ENCODE measurements around the gene MAP3K5. TPM values are rescaled to one million over a fixed set of nuclear protein-coding genes. Genes with fewer than 3 reads are reported as not detected.
"Not testable (repeated sequence)": the region's sequence is repeated elsewhere in the genome, so short reads cannot be mapped to it uniquely, and the experiment has no call there.

MAP3K5 gene
- total RNA-seq, 2 donors from 2014 or later: 17.5 to 18.9 TPM

DNA sequence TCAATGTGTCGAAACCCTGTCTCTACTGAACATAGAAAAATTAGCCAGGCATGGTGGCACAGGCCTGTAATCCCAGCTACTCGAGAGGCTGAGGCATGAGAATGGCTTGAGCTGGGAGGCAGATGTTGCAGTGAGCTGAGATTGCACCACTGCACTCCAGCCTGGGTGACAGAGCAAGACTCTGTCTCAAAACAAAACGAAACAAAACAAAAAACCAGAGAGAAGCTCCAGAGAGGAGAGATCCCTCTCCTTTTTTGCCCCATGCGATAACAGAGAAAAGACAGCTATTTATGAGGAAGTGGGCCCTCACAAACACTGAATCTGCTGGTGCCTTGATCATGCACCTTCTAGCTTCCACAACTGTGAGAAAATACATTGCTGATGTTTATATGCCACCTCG, 31.5 kb downstream of the MAP3K5 start:
- DNase-seq; intact Hi-C loops (cut with DNase I, micrococcal nuclease); ATAC-seq: not testable (repeated sequence)

DNA sequence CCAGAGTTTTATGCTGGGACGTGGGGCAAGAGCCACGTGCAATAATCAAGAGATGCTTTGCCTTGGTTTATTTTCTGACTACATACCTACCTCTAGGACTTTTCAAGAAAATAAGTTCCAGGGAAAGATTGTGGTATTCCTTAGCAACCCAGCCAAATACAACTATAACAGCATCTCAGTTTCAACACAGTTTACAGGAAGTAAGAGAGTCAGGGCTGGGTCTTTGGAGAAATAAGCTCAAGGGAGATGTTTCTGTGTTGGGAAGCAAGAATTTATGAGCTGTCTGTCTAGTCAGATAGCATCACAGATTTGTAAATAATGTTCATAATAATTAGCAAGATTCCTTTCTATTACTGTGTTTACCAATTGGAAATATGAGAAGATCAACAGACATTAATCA, 35.1 kb downstream of the MAP3K5 start:
- intact Hi-C loops (cut with DNase I, micrococcal nuclease): no loop called here
- DNase-seq: no peak
- ATAC-seq: no peak

DNA sequence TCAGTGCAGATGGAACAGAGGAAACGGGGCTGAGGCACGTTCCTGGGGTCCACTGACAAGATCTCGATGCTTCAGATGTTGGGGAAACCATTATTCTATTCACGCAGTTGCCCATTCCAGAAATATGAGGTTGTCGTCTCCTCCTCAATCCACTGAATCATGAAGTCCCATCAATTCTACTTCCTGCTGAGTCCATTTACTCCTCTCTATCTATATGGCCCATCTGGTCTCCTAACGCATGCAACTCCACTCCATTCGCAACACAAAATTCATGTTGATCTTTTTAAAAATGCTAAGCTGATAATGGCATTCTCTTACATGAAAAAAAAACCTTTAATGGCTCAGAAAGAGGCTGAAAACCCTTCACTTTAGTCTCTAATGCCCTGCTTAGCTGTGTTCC, 37.5 kb downstream of the MAP3K5 start:
- ATAC-seq (no peak), DNase-seq (no peak)
- intact Hi-C loops (cut with DNase I, micrococcal nuclease): no loop called here

DNA sequence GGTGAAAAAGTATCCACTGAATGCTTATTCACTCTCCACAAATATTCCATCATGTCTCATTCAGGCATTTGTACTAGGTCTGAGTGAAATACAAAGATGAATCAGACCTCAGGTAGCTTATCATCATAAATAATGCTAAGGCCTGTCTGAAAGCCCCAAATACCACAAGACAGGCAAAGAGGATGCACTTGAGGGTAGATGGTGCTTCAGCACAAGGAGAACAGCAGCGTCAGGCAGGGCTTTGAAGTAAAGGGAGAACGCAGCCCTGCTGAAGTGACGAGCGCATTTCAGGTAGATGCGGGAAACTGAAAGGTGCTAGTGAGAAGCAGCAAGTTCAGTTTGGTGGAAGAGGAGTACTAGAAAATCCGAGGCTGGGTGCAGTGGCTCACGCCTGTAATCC, 38.7 kb downstream of the MAP3K5 start:
- DNase-seq (no peak), ATAC-seq (no peak)
- intact Hi-C loops (cut with DNase I, micrococcal nuclease): no loop called here

DNA sequence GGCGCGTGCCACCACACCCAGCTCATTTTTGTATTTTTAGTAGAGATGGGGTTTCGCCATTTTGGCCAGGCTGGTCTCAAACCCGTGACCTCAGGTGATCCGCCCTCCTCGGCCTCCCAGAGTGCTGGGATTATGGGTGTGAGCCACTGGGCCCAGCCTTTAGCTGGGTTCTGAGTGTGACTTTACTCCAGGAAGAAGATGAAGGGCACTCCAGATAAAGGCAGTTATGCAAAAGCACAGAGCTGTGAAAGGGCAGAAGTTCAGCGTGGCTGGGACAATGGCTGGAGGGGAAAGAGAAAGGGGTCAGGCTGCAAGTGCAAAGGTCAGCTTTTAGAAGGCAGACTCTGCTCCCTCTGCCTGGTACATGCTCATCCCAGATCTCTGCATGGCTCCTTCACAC, 39.7 kb downstream of the MAP3K5 start:
- DNase-seq (peak; percentile 44 to 64), ATAC-seq (peak; percentile 89)
- intact Hi-C loops (cut with DNase I, micrococcal nuclease): no loop called here

DNA sequence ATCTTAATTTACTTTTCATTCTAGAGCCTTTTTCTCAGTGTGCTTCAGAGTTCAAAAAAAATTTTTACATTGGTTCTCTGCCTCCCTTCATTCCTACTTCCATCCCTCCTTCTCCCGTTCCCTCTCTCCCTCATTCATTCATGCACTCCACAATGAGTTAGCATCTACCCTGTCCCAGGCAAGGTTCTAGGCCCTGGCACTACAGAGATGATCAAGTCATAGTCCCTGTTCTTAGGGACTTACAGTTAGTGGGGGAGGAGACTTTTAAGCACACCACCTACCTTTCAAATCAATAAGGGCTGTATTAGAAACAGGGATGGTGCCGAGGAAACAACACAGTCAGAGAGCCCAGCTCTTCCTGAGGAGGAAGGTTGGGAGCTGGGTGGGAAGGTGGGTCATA, 40.3 kb downstream of the MAP3K5 start:
- DNase-seq (no peak), ATAC-seq (no peak)
- intact Hi-C loops (cut with DNase I, micrococcal nuclease): no loop called here

DNA sequence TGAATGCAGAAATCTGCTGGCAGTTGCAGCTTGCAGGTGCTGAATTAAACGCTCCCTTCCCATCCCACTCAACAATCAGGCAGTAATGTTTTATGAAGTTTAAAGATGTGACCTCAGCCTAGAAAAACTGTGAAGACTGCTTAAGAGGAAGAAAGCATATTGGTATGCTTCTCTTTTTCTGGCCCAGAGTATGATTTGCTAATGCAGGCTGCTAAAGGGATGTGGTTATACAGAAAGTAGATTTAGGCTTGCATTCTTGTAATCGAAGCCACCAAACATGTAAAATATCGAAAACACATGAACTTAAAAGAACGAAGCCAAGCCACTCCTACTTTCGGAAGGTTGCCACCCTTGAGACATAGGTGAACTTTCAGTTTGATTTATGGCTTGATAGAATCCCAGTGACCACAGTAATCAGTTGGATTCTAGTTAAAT, 40.7 kb downstream of the MAP3K5 start:
- DNase-seq (no peak), ATAC-seq (peak; percentile 70)
- intact Hi-C loops (cut with DNase I, micrococcal nuclease): no loop called here

DNA sequence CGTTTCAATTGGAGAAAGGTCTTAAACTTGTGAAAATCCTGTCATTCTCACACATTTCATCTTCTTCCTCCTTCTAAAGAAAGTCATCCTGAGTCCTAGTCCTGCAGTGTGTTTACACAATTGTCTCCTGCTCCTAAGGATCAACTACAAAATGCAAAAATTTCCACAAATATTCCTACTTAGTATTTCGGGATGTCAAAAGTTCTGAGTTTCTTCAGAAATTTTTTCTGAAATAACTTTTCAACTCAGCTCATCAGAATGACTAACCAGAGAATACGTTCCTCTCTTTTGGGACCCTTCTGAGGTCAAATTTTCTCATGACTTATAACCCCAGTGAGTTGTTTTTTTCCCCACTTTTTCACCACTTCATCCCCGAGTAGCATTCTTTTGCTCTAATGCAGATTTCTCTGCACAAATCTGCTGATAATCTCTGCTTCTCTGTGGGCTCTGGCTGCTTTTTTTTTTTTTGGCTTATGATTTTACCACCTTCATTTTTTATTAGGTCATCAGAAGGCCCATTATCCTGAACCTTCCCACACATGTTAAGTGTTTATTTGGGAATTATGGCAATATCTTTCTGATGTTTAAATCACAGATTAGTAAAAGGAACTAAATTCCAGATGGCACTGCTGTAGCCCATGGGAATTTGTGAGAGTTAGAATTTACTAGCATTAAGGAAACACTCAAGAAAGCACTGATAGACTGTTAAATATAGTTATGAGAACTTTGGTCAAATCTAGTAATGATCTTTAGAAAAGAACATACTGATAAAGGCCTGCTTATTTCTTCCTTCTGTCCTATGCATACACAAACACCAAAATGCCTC, 41.4 kb downstream of the MAP3K5 start:
- no peak for ATAC-seq
- DNase-seq: no peak
- intact Hi-C loops (cut with DNase I, micrococcal nuclease): no loop called here

DNA sequence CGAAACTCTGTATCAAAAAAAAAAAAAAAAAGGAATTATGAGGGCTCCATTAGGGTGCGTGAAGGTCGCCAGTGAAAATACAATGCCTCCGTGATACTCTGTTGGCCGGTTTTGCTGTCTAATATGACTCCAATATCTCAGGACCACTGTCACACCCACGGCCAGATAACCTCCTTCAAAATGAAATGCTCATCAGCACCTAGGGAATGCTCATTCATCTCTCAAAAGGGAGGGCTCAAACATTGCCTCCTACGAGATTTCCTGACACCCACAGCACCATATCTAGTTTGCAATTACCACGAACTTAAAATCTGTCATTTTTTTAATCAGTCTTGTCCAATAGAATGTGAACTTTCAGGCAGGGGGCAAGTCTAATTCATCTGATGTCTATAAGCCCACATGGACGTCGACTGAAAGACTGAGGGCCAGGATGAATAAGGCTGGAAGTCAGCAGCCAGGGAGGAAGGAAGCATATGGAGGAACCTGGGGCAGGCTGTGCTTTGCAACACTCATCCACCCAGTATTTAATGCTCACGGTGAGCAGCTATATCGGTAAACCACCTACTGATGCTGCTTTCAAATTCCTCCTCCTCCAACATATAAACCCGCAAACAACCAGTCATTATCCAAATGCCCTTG, 42.8 kb downstream of the MAP3K5 start:
- DNase-seq: no peak
- intact Hi-C loops (cut with DNase I, micrococcal nuclease): no loop called here
- no peak for ATAC-seq

DNA sequence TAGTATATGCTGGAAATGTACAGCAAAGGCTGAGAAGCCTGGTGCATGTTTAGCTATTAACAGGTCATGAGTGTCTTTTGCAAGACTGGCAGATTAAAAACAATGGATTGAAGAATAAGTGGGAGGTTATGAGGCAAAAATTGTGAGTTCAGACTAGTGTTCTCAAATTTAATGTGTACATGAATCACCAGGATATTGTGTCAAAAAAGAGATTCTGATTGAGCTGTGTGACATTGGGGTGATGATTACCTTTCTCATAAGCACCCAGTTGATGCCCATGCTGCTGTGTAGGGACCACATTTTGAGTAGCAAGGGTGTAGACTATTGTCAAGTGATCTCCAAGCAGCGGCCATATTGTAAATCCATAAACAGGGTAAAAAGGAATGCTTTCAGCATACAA, 44.8 kb downstream of the MAP3K5 start:
- intact Hi-C loops (cut with DNase I, micrococcal nuclease): no loop called here
- ATAC-seq (no peak), DNase-seq (no peak)

DNA sequence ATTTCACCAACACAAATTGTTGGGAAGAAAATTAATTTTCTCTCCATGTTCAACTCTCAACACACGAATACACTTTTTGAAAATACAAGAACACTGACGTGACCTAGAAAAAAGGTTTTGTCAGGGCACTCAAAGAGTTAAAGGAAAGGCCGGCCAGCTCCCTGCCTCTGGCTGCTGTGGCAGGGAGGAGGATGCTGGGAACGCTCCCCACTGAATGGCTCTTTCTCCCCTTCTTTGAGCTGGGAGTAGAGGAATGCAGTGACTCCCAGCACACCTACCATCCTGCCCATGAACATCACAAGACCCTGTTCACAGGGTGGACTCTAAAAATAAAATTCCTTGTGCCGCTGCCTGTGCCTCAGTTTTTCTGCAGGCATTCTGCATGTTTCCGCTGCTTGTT, 47.0 kb downstream of the MAP3K5 start:
- DNase-seq: no peak
- no peak for ATAC-seq
- intact Hi-C loops (cut with DNase I, micrococcal nuclease): no loop called here

DNA sequence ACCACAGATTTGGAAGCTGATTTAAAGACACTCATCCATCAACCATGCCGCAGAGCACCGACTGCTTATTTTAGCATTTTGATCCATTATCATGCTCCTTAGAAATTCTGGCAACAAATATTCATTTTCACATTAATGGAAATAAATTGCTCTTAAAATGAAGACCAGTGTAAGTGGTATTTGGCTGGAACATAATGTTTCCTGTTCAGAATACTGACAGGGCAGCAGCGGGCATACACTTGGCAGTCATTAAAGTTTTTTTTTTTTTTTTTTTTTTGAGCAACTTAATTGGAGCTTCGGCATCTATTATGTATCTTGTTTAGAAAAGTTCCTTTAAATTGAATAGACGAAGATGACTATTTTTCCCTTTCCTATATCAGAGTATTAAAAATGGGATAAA, 47.4 kb downstream of the MAP3K5 start:
- ATAC-seq (no peak), DNase-seq (no peak)
- intact Hi-C loops (cut with DNase I, micrococcal nuclease): no loop called here

DNA sequence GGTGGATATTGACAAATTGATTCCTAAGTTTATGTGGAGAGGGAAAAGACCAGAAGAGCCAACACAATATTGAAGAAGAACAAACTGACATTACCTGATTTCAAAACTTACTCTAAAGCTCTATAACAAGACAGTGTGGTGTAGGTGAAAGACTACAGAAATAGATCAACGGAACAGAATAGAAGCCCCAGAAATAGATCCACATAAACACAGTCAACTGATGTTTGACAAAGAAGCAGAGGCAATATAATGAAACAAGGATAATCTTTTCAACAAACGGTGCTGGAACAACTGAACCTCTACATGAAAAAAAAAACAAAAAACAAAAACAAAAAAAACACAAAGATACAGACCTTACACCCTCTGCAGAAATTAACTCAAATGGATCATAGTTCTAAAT, 50.2 kb downstream of the MAP3K5 start:
- ATAC-seq (no peak), DNase-seq (no peak)
- intact Hi-C loops (cut with DNase I, micrococcal nuclease): no loop called here

DNA sequence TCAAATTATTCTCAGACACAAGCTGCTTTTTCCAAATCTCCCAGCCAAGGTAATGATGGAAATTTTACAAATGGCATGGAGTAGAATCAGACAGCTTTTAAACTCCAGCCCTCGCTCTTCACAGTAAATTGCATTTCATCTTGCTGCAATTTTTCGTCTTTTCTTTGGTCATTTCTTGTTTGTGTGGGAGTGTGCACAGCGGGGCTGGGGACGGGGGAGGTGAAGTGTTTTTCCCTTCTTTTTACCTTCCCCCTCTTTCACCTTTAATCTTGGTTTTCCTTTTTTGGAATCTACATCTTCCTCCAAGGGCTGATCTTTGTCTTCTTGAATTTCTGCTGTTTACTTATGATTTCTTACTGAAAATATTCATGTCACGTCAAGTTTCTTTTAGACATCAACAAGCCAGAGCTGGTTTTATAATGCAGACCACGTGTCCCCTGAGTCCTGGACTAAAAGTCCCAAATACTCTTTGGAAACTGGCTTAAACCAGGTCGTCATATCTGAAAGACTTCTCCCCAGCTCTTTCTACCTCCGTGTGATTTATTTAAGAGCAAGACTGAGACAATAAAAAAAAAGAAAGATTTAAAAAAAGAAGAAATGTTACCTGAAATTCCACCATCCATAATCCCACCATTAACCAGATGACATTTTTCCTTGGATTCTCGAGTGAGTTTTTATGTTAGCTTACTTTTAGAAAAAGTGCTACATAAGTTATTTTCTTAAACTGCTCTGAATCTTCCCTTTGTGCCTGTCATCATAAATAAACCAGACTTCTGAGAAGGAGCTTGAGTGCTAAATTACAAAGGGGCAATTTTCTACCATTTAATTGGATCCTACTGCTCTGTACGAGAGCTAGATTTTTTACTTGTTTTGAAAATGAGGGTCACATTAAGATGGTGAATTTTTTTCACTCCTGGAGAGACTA, 52.0 kb downstream of the MAP3K5 start:
- ATAC-seq (no peak), DNase-seq (no peak)
- intact Hi-C loops (cut with DNase I, micrococcal nuclease): no loop called here

DNA sequence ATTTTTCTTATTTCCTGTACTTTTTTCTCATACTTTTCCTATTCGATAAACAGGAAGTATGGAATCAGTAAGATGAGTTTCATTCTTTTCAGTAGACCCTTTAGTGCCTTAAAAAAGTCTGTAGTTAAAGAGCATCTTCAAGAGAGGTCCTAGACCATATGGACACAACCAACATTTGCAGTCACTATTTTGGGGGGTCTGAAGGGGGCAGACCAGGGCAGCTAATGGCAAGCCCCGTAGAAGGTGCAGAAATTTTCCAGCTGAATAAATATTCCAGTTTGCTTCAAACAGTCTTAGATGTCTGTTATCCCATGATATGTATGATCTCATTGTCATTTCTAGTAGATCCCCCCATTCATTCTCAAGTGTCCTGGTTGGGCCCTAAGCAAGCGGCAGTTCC, 52.8 kb downstream of the MAP3K5 start:
- ATAC-seq: no peak
- no peak for DNase-seq
- intact Hi-C loops (cut with DNase I, micrococcal nuclease): no loop called here

DNA sequence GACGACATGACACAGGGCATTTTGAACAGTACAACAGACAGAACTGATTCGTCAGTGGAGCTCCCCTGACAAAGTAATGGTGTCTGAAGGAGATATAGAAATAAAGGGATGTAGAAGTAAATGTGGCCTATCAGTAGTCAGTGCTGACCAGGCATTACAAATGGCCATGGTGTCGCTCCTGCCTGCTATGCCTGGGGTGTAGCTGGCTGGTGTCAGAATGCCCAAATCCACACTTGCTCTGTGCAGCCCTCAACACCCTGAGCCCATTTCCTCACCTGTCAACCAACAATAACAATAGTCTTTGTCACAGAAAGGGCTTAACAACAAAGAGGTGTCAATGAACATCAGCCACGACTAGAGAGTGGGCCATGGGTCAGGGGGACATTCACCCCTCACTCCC, 53.2 kb downstream of the MAP3K5 start:
- intact Hi-C loops (cut with DNase I, micrococcal nuclease): no loop called here
- DNase-seq (no peak), ATAC-seq (no peak)

DNA sequence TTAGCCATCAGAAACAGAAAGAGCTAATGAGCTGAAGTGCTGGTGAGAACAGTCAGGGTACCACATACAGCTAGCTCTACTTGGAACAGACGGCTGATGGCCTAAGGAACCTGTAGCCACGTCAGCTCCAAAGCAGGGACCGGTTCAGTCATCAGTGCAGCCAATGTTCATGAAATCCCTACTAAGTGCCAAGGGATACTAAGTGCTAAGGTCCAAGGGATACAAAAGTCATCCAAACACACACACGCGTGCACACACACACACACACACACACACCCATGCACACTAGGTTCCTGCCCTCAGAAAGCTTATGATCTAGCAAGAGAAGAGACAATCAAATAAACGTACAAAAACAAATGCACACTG, 53.6 kb downstream of the MAP3K5 start:
- peak; percentile 32 for ATAC-seq
- intact Hi-C loops (cut with DNase I, micrococcal nuclease): no loop called here
- DNase-seq: no peak

DNA sequence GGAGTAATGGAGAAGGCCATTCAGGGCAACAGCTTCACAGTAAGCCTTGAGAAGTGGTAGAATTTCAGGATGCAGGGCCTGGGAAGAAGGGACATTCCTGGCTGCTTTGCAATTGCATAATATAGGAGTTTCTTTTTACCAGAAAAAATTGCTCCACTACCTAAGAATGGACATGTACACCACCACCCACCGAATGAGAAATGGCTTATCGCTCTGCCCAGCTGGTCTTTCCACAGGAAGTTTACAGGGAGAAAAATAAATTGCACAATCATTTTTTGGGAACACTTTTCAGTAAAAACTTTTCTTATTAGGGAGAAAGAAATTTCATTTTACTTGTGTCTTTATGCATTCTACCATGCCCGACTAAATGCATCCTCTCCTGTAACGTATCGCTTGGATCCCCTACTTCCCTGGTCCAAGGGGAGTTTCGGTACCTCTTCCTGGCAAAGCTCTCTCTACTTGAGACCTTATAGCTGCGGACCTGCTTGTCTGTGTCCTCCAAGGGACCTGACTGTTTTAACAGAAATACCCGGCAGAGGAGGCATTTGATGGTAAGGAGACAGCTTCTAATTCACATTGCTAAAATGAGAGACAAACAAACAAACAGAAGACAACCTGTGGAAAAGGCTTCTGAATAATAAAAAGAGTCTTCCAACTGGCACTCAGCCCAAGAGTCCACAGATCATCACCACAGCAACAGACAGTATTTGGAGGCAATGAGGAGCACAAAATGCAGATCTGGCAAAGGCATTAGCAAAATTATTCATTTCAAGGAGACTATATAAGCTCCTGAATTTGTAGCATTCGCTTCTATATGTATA, 54.2 kb downstream of the MAP3K5 start:
- intact Hi-C loops (cut with DNase I, micrococcal nuclease): no loop called here
- ATAC-seq (peak; percentile 90), DNase-seq (peak in 1 of 2 donors; percentile 51)

DNA sequence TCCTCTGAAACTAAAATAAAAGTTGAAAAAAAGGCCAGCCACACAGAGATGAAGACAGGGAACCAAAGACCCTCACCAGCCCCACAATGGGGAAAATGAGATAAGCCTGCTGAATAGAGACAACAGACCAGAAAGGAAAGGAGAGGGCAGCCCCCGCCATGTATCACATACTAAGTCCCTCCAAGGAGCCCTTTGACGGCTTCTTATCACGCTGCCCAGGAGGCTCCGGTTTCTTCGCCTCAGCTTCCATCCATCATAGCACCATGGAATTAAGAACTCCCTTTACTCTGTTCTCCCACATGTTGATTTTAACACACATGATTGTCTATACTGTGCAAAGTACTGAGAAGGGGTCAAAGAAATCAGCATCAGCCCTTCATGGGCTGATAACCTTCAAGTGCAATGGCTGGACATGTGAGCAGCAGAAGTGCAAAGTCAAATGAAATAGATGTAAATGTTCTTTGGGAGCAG, 54.9 kb downstream of the MAP3K5 start:
- ATAC-seq (no peak), DNase-seq (no peak)
- intact Hi-C loops (cut with DNase I, micrococcal nuclease): no loop called here

Data from left colon (tissue), 2 donors.